HepG2 (cell line): Measurements from ENCODE around the gene EFNA2. TPM values are rescaled to one million over a fixed set of nuclear protein-coding genes. Genes with fewer than 3 reads are reported as not detected.

Experiments used
- ARNT2 ChIP-seq: sonication (generic); formaldehyde crosslinking; IDR thresholded peaks from 2 replicates; pipeline ENCODE4 v1.8.0; 2022; ENCODE audit warnings: mild to moderate bottlenecking, low read depth, missing genetic modification reagents, moderate library complexity
- HNRNPLL ChIP-seq: fragments of 200-400 bp; formaldehyde crosslinking; IDR thresholded peaks from 2 replicates; pipeline ENCODE4 v1.6.1; 2017; ENCODE audit warnings: mild to moderate bottlenecking, low read depth, low read length; ENCODE audit not compliant: poor library complexity, severe bottlenecking
- HOXD1 ChIP-seq: sonication (generic); formaldehyde crosslinking; IDR thresholded peaks from 2 replicates; pipeline ENCODE4 v1.5.0; 2020; ENCODE audit warnings: missing genetic modification reagents
- KLF12 ChIP-seq: sonication (generic); formaldehyde crosslinking; IDR thresholded peaks from 2 replicates; pipeline ENCODE4 v1.4.0; 2020; ENCODE audit warnings: missing genetic modification reagents, borderline replicate concordance
- KLF15 ChIP-seq: sonication (generic); formaldehyde crosslinking; IDR thresholded peaks from 2 replicates; pipeline ENCODE4 v1.8.1; 2023; ENCODE audit warnings: borderline replicate concordance, mild to moderate bottlenecking, inconsistent platforms, missing genetic modification reagents, mixed read lengths
- MED8 ChIP-seq: sonication (generic); formaldehyde crosslinking; IDR thresholded peaks from 2 replicates; pipeline ENCODE4 v1.8.1; 2023; ENCODE audit warnings: mild to moderate bottlenecking, missing genetic modification reagents; ENCODE audit not compliant: insufficient replicate concordance
- MYC ChIP-seq: sonication (generic); formaldehyde crosslinking; IDR thresholded peaks from 2 replicates; pipeline ENCODE4 v1.9.0; 2021; ENCODE audit warnings: missing genetic modification reagents, borderline replicate concordance
- PHB2 ChIP-seq: fragments of 450-650 bp; IDR thresholded peaks from 2 replicates; pipeline ENCODE4 v1.6.1; 2018; ENCODE audit not compliant: partially characterized antibody
- RARA ChIP-seq: IDR thresholded peaks from 2 replicates; pipeline ENCODE4 v1.6.1; 2016; ENCODE audit warnings: missing genetic modification reagents, missing compliant biosample characterization
- ZBTB7B ChIP-seq: sonication (generic); formaldehyde crosslinking; IDR thresholded peaks from 2 replicates; pipeline ENCODE4 v1.4.0; 2020; ENCODE audit warnings: missing genetic modification reagents
- ZEB1 ChIP-seq: IDR thresholded peaks from 2 replicates; pipeline ENCODE4 v1.6.1; 2012; ENCODE audit warnings: mild to moderate bottlenecking, low read depth, inconsistent platforms; ENCODE audit not compliant: insufficient replicate concordance
- ZNF431 ChIP-seq: sonication (generic); formaldehyde crosslinking; IDR thresholded peaks from 2 replicates; pipeline ENCODE4 v1.9.0; 2022; ENCODE audit warnings: missing genetic modification reagents, low read depth, mild to moderate bottlenecking, borderline replicate concordance
- ZNF780A ChIP-seq: sonication (generic); formaldehyde crosslinking; IDR thresholded peaks from 2 replicates; pipeline ENCODE4 v1.8.0; 2022; ENCODE audit warnings: mild to moderate bottlenecking, missing genetic modification reagents, moderate library complexity
- polyA plus RNA-seq, 8 experiments: library from polyadenylated mRNA; depleted of rRNA in 3 of 8; stranded (reverse) in 7 of 8; unstranded in 1 of 8; fragments of >200 nt; fragmentation: Illumina TruSeq in 4 of 8; extraction: Trizol in 4 of 8; gene quantifications; 2 replicates each; pipeline versions ENCODE4 v1.2.1 to v1.2.3, GENCODE V29; 2011 to 2016; ENCODE audit warnings: low read depth in 4 of 8, missing spikeins in 1 of 8, mixed read lengths in 1 of 8; ENCODE audit not compliant: insufficient read depth in 1 of 8
- total RNA-seq, 5 experiments: library from RNA; depleted of rRNA; stranded (reverse); fragments of >200 nt; fragmentation: Illumina TruSeq; extraction: Trizol; gene quantifications; 2 replicates each; pipeline ENCODE4 v1.2.3, GENCODE V29; 2016; ENCODE audit warnings: low read depth in 1 of 5
- TF ChIP-seq, protein P1 (sequence below): sonication (generic); formaldehyde crosslinking; IDR thresholded peaks from 2 replicates; pipeline ENCODE4 v1.4.0; 2020; ENCODE audit warnings: missing genetic modification reagents, low read depth, mild to moderate bottlenecking, borderline replicate concordance
- TF ChIP-seq, protein P2 (sequence below): sonication (generic); formaldehyde crosslinking; IDR thresholded peaks from 2 replicates; pipeline ENCODE4 v1.5.0; 2020; ENCODE audit warnings: missing genetic modification reagents, mild to moderate bottlenecking, borderline replicate concordance
- TF ChIP-seq, protein P3 (sequence below): sonication (generic); formaldehyde crosslinking; IDR thresholded peaks from 2 replicates; pipeline ENCODE4 v1.5.1; 2020; ENCODE audit warnings: mild to moderate bottlenecking, missing genetic modification reagents, moderate library complexity
- TF ChIP-seq, protein P4 (sequence below): sonication (generic); formaldehyde crosslinking; IDR thresholded peaks from 2 replicates; pipeline ENCODE4 v1.5.0; 2020; ENCODE audit warnings: missing genetic modification reagents
- TF ChIP-seq, protein P5 (sequence below): IDR thresholded peaks from 2 replicates; pipeline ENCODE4 v1.6.1; 2016; ENCODE audit warnings: low read depth

EFNA2 gene
- total and polyA plus RNA-seq, 2 of the 13 experiments (the other 11 are each of a cell fraction or from before 2014, with no cell fraction given): 6.0 to 9.9 TPM

DNA sequence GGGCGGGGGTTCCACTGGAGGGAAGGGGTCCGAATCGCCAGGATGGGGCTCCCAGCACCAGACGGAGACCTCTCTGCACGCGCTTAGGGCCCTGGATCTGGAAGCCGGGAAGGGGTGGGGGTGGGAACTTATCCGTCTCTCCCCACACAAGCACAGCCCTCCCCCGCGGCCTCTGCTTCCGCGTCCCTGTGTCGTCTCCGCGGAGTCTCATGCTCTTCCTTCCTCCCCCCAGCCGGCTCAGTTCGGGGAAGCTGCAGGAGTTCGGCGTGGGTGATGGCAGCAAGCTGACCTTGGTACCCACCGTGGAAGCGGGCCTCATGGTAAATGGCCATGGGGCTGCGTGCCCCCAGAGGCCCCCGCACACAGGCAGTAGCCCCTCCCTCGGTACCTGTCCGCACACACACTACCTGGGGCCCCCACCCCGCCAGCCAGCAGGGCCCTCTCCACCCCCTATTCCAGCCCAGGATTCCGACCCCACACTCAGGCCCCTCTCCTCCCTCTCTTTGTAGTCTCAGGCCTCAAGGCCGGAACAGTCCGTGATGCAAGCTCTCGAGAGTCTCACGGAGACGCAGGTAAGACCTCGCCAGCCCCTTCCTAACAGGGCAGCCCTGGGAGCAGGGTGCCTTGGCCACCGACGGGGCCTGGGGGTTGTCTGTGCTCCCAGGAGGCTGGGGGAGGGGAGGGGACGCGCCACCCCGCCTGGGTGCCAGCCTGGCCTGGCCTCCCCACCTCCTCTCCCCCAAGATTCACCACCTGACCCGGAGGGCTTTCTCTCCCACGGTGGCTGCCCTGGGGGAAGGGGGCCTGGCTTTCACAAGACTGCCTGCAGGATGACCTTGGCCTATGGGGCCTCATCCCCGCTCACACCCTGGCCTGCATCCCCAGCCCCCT is 34.1 kb upstream of the EFNA2 start (continued):
- TF ChIP-seq, protein P1, sequence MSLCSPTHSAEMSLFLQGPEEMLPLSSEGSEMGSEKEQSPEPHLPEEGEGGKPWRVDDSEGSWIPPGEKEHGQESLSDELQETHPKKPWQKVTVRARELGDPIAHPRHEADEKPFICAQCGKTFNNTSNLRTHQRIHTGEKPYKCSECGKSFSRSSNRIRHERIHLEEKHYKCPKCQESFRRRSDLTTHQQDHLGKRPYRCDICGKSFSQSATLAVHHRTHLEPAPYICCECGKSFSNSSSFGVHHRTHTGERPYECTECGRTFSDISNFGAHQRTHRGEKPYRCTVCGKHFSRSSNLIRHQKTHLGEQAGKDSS: no peak
- TF ChIP-seq ZNF780A (no peak), KLF12 (CRISPR knock-in tag) (0 out of 2 replicates have a peak, but pooled peaks have one; percentile 24), ZEB1 (peak; percentile 28), HOXD1 (CRISPR knock-in tag) (no peak), RARA (CRISPR knock-in tag) (peak; percentile 89), ZBTB7B (CRISPR knock-in tag) (no peak; the same call in 1 of the 2 replicates), MYC (CRISPR knock-in tag) (peak; percentile 1), HNRNPLL (peak; percentile 15), PHB2 (no peak), ZNF431 (CRISPR knock-in tag) (peak; percentile 28; the same call in 1 of the 2 replicates), KLF15 (CRISPR knock-in tag) (no peak), MED8 (CRISPR knock-in tag) (no peak), ARNT2 (CRISPR knock-in tag) (no peak)
- TF ChIP-seq, protein P2, sequence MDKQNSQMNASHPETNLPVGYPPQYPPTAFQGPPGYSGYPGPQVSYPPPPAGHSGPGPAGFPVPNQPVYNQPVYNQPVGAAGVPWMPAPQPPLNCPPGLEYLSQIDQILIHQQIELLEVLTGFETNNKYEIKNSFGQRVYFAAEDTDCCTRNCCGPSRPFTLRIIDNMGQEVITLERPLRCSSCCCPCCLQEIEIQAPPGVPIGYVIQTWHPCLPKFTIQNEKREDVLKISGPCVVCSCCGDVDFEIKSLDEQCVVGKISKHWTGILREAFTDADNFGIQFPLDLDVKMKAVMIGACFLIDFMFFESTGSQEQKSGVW (CRISPR knock-in tag): no peak
- TF ChIP-seq, protein P3, sequence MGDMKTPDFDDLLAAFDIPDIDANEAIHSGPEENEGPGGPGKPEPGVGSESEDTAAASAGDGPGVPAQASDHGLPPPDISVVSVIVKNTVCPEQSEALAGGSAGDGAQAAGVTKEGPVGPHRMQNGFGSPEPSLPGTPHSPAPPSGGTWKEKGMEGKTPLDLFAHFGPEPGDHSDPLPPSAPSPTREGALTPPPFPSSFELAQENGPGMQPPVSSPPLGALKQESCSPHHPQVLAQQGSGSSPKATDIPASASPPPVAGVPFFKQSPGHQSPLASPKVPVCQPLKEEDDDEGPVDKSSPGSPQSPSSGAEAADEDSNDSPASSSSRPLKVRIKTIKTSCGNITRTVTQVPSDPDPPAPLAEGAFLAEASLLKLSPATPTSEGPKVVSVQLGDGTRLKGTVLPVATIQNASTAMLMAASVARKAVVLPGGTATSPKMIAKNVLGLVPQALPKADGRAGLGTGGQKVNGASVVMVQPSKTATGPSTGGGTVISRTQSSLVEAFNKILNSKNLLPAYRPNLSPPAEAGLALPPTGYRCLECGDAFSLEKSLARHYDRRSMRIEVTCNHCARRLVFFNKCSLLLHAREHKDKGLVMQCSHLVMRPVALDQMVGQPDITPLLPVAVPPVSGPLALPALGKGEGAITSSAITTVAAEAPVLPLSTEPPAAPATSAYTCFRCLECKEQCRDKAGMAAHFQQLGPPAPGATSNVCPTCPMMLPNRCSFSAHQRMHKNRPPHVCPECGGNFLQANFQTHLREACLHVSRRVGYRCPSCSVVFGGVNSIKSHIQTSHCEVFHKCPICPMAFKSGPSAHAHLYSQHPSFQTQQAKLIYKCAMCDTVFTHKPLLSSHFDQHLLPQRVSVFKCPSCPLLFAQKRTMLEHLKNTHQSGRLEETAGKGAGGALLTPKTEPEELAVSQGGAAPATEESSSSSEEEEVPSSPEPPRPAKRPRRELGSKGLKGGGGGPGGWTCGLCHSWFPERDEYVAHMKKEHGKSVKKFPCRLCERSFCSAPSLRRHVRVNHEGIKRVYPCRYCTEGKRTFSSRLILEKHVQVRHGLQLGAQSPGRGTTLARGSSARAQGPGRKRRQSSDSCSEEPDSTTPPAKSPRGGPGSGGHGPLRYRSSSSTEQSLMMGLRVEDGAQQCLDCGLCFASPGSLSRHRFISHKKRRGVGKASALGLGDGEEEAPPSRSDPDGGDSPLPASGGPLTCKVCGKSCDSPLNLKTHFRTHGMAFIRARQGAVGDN (CRISPR knock-in tag): peak; percentile 57
- TF ChIP-seq, protein P4, sequence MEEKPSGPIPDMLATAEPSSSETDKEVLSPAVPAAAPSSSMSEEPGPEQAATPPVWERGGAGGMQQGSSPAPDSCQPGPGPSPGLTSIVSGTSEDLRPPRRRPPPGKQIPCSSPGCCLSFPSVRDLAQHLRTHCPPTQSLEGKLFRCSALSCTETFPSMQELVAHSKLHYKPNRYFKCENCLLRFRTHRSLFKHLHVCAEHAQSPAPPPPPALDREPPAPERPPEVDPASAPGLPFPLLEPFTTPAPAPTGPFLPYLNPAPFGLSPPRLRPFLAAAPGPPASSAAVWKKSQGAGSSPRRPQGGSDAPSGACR (CRISPR knock-in tag): peak; percentile 80; the same call in 1 of the 2 replicates
- TF ChIP-seq, protein P5, sequence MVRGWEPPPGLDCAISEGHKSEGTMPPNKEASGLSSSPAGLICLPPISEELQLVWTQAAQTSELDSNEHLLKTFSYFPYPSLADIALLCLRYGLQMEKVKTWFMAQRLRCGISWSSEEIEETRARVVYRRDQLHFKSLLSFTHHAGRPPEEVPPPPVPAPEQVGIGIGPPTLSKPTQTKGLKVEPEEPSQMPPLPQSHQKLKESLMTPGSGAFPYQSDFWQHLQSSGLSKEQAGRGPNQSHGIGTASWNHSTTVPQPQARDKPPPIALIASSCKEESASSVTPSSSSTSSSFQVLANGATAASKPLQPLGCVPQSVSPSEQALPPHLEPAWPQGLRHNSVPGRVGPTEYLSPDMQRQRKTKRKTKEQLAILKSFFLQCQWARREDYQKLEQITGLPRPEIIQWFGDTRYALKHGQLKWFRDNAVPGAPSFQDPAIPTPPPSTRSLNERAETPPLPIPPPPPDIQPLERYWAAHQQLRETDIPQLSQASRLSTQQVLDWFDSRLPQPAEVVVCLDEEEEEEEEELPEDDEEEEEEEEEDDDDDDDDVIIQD (CRISPR knock-in tag): no peak
